Activated CD8-positive, alpha-beta T cell treated with anti-CD3 and anti-CD28 coated beads for 36 hours (primary cell): ENCODE results near the gene RELN. TPM values are rescaled to one million over a fixed set of nuclear protein-coding genes. Genes with fewer than 3 reads are reported as not detected.

Experiments
- ATAC-seq: fragments of 200-7000 bp; cut with Tn5 transposase; one replicate; pipeline ENCODE4 v1.10.0; 2021; ENCODE audit warnings: mild to moderate bottlenecking, moderate library complexity
- CTCF ChIA-PET: fragments of 350-600 bp; sonication (Branson Sonifier 250); formaldehyde crosslinking; loops from one replicate; lab custom pipeline; 2021; ENCODE audit warnings: antibody characterized with exemption; lab: Charles Lee
- POLR2A ChIA-PET: fragments of 350-600 bp; sonication (Branson Sonifier 250); formaldehyde crosslinking; loops from one replicate; lab custom pipeline; 2021; ENCODE audit warnings: antibody characterized with exemption; lab: Charles Lee
- DNase-seq: peaks from one replicate; pipeline ENCODE4 v3.0.0-alpha.2; 2020
- H3K27ac Mint-ChIP-seq: one replicate; pipeline ENCODE4 v1.8.0; 2021; ENCODE audit warnings: mild to moderate bottlenecking, mixed read lengths
- H3K27me3 Mint-ChIP-seq: one replicate; pipeline ENCODE4 v1.8.0; 2021; ENCODE audit warnings: mixed read lengths
- H3K36me3 Mint-ChIP-seq: one replicate; pipeline ENCODE4 v1.8.0; 2021; ENCODE audit warnings: low read depth, mixed read lengths
- H3K4me1 Mint-ChIP-seq: one replicate; pipeline ENCODE4 v1.8.0; 2021; ENCODE audit warnings: low read depth, mixed read lengths
- H3K4me3 Mint-ChIP-seq: one replicate; pipeline ENCODE4 v1.8.0; 2021; ENCODE audit warnings: mild to moderate bottlenecking, moderate library complexity, mixed read lengths
- H3K9me3 Mint-ChIP-seq: one replicate; pipeline ENCODE4 v1.8.0; 2021; ENCODE audit warnings: mixed read lengths
- intact Hi-C: fragments of 100-400 bp; cut with micrococcal nuclease; formaldehyde crosslinking; loops from one replicate; pipeline ENCODE4 v1.10.0; 2022
- total RNA-seq, 2 experiments: library from RNA; stranded (reverse); gene quantifications; one replicate each; pipeline ENCODE4 v1.2.3, GENCODE V29; 2021
- TF ChIP-seq, protein P1 (sequence below): fragments of 200-600 bp; IDR thresholded peaks from one replicate; pipeline ENCODE4 v1.8.0; 2022; ENCODE audit warnings: antibody characterized with exemption, mild to moderate bottlenecking

The RELN gene
- total RNA-seq, 2 experiments from 2014 or later: not detected

DNA sequence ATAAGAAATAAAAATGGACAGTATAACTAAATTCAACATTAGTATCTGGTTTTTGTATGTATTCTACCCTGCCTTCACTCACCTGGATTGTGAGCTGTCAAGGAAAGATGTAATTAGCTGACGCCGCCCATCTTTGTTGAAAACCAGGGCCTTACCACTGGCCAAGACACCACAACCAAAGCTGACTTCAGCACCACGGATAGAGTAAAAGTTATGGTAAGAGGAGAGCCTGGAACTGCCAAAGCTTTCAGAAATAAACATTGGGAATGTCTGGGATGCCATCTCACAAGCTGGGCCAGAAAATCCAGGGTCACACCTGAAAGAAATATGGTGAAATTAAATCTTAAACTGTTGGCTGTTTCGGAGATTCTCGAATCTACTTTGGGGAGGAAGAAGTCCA lies 353.3 kb downstream of the RELN start:
- Mint-ChIP-seq H3K9me3 (no peaks in the 10 kb centered on the region), H3K27me3 (peaks cover 6% of the 10 kb centered on the region), H3K27ac (no peak overlapping the region), H3K4me1 (no peaks in the 10 kb centered on the region), H3K4me3 (no peak overlapping the region), H3K36me3 (no peaks in the 10 kb centered on the region)
- intact Hi-C loops: no loop called here
- ChIA-PET POLR2A (no interaction called here), CTCF (no interaction called here)
- DNase-seq (no peak), ATAC-seq (no peak)
- TF ChIP-seq, protein P1, sequence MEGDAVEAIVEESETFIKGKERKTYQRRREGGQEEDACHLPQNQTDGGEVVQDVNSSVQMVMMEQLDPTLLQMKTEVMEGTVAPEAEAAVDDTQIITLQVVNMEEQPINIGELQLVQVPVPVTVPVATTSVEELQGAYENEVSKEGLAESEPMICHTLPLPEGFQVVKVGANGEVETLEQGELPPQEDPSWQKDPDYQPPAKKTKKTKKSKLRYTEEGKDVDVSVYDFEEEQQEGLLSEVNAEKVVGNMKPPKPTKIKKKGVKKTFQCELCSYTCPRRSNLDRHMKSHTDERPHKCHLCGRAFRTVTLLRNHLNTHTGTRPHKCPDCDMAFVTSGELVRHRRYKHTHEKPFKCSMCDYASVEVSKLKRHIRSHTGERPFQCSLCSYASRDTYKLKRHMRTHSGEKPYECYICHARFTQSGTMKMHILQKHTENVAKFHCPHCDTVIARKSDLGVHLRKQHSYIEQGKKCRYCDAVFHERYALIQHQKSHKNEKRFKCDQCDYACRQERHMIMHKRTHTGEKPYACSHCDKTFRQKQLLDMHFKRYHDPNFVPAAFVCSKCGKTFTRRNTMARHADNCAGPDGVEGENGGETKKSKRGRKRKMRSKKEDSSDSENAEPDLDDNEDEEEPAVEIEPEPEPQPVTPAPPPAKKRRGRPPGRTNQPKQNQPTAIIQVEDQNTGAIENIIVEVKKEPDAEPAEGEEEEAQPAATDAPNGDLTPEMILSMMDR: no peak

GRCh38 chr7:103632972-103633371 lies 356.5 kb downstream of the RELN start:
- H3K27ac Mint-ChIP-seq: no peak overlapping the region
- no peak overlapping the region for H3K4me3 Mint-ChIP-seq
- no peaks in the 10 kb centered on the region for H3K9me3 Mint-ChIP-seq
- ChIA-PET CTCF (no interaction called here), POLR2A (no interaction called here)
- TF ChIP-seq, protein P1: no peak
- H3K27me3 Mint-ChIP-seq: peaks cover 5% of the 10 kb centered on the region
- no peaks in the 10 kb centered on the region for H3K4me1 Mint-ChIP-seq
- DNase-seq (no peak), ATAC-seq (no peak)
- intact Hi-C loops: no loop called here
- H3K36me3 Mint-ChIP-seq: no peaks in the 10 kb centered on the region

DNA sequence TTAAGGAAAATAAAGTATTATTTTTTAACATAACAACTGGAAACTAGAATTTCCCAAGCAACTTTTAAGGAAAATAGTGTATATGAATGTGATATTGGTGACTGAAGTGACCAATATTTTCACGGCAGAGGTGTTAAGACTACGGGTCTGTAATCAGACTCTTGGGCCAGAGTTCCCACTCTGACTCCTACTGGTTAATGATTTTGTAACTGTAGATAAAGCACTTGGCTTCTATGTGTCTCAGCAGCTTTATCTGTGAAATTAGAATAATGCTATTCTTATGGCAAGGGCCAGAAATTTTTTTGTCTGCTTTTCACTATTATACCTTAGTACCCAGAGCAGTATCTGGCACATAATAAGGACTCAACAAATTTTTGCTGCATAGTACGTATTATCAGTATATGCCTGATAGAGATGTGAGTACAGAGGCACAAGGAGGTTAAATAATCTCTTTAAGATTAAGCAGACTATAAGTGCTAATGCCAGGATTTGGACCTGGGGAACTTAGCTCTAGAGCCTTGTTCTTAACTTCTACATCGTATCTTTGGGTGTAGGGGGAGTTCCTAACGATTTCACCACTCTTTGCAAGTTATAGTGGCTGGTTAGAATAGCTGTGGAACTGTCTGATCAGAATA lies 357.3 kb downstream of the RELN start:
- CTCF ChIA-PET: no interaction called here
- TF ChIP-seq, protein P1: no peak
- Mint-ChIP-seq H3K27me3 (peaks cover 5% of the 10 kb centered on the region), H3K36me3 (no peaks in the 10 kb centered on the region), H3K9me3 (no peaks in the 10 kb centered on the region), H3K27ac (no peak overlapping the region), H3K4me1 (no peaks in the 10 kb centered on the region), H3K4me3 (no peak overlapping the region)
- intact Hi-C loops: no loop called here
- POLR2A ChIA-PET: no interaction called here
- ATAC-seq: no peak
- DNase-seq: no peak

- Mint-ChIP-seq H3K4me1 (no peaks in the 10 kb centered on the region), H3K4me3 (no peak overlapping the region), H3K27ac (no peak overlapping the region), H3K9me3 (no peaks in the 10 kb centered on the region), H3K36me3 (no peaks in the 10 kb centered on the region), H3K27me3 (peaks cover 5% of the 10 kb centered on the region)
- intact Hi-C loops: no loop called here
- CTCF ChIA-PET: no interaction called here
- DNase-seq (no peak), ATAC-seq (no peak)
- TF ChIP-seq, protein P1: no peak
- POLR2A ChIA-PET: no interaction called here
Observed at GRCh38 chr7:103630318-103630717, 359.1 kb downstream of the RELN start.

DNA sequence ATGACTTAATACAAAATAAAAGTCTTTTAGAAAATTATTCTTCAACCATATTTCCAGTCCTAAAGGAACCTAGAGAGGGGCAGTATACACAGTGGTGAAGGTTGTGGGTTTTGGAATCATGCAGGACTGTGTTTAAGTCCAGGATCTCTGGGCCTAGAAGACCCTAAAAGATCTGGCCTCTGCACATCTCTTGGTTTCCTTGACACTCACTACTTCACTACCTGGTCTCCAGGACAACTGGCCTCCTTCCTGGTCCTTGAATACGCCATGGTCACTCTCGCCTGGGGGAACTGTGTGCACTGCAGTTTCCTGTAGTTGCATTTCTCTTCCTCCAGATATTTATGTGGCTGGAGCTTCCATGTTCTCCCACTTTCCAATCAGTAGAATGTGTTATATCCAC lies 360.7 kb downstream of the RELN start:
- DNase-seq: no peak
- ChIA-PET POLR2A (no interaction called here), CTCF (interaction anchor here (0.6 kb wide), 1 partner anchor 57 kb away, joined by 3 read pairs; no protein-coding TSS in a partner anchor)
- TF ChIP-seq, protein P1: no peak
- Mint-ChIP-seq H3K27ac (no peak overlapping the region), H3K4me1 (no peaks in the 10 kb centered on the region), H3K9me3 (no peaks in the 10 kb centered on the region), H3K27me3 (peaks cover 5% of the 10 kb centered on the region), H3K4me3 (no peak overlapping the region), H3K36me3 (no peaks in the 10 kb centered on the region)
- intact Hi-C loops: no loop called here
- no peak for ATAC-seq
